Measurements from ENCODE around the gene ANO9.
"Not testable (repeated sequence)": the region's sequence is repeated elsewhere in the genome, so short reads cannot be mapped to it uniquely, and the experiment has no call there.

ANO9 gene

GRCh38 chr11:471468-472145 is 29.8 kb upstream of the ANO9 start:
- in situ Hi-C loops (cut with MboI; ENCODE audit: low sequenced_read_pairs) = no loop called here

GRCh38 chr11:469684-470560 is 28.1 kb upstream of the ANO9 start:
- in situ Hi-C loops (cut with MboI; ENCODE audit: low sequenced_read_pairs) = no loop called here

- in situ Hi-C loops (cut with MboI; ENCODE audit: low sequenced_read_pairs) = not testable (repeated sequence)
Observed at GRCh38 chr11:469026-469683, 27.3 kb upstream of the ANO9 start.

- in situ Hi-C loops (cut with MboI; ENCODE audit: low sequenced_read_pairs) = no loop called here
Observed at GRCh38 chr11:468493-468892, 26.7 kb upstream of the ANO9 start.

- in situ Hi-C loops (cut with MboI; ENCODE audit: low sequenced_read_pairs) = no loop called here
Observed at GRCh38 chr11:468036-468435, 26.2 kb upstream of the ANO9 start.

- in situ Hi-C loops (cut with MboI; ENCODE audit: low sequenced_read_pairs) = no loop called here
Observed at GRCh38 chr11:465896-466530, 24.2 kb upstream of the ANO9 start.

- in situ Hi-C loops (cut with MboI; ENCODE audit: low sequenced_read_pairs) = no loop called here
Observed at GRCh38 chr11:464316-464715, 22.5 kb upstream of the ANO9 start.

GRCh38 chr11:462107-462890 is 20.5 kb upstream of the ANO9 start:
- in situ Hi-C loops (cut with MboI; ENCODE audit: low sequenced_read_pairs) = no loop called here

- in situ Hi-C loops (cut with MboI; ENCODE audit: low sequenced_read_pairs) = no loop called here
Observed at GRCh38 chr11:461626-462025, 19.8 kb upstream of the ANO9 start.

GRCh38 chr11:460331-461199 is 18.8 kb upstream of the ANO9 start:
- in situ Hi-C loops (cut with MboI; ENCODE audit: low sequenced_read_pairs) = no loop called here

GRCh38 chr11:459511-460220 is 17.9 kb upstream of the ANO9 start:
- in situ Hi-C loops (cut with MboI; ENCODE audit: low sequenced_read_pairs) = no loop called here

- in situ Hi-C loops (cut with MboI; ENCODE audit: low sequenced_read_pairs) = no loop called here
Observed at GRCh38 chr11:457111-457760, 15.4 kb upstream of the ANO9 start.

GRCh38 chr11:456533-456932 is 14.7 kb upstream of the ANO9 start:
- in situ Hi-C loops (cut with MboI; ENCODE audit: low sequenced_read_pairs) = no loop called here

GRCh38 chr11:455566-456147 is 13.8 kb upstream of the ANO9 start:
- in situ Hi-C loops (cut with MboI; ENCODE audit: low sequenced_read_pairs) = no loop called here

- in situ Hi-C loops (cut with MboI; ENCODE audit: low sequenced_read_pairs) = no loop called here
Observed at GRCh38 chr11:454801-455565, 13.2 kb upstream of the ANO9 start.

- in situ Hi-C loops (cut with MboI; ENCODE audit: low sequenced_read_pairs) = no loop called here
Observed at GRCh38 chr11:454043-454442, 12.2 kb upstream of the ANO9 start.

GRCh38 chr11:453564-453963 is 11.8 kb upstream of the ANO9 start:
- in situ Hi-C loops (cut with MboI; ENCODE audit: low sequenced_read_pairs) = no loop called here

All from HL-60/S4 treated with retinoic acid at 250 ng/mL for 4 days and 3 days (cell line).